Suppressor macrophage treated with lipopolysaccharide for 4 hours (primary cell): ENCODE data around the gene EPB41L5.
A peak's percentile ranks its signal among the peaks of the same experiment; 100 is the strongest.
"Not testable (repeated sequence)": the region's sequence is repeated elsewhere in the genome, so short reads cannot be mapped to it uniquely, and the experiment has no call there.

Experiments
- DNase-seq: peaks from one replicate; pipeline ENCODE4 v3.0.0-alpha.2; 2020

EPB41L5 gene

GRCh38 chr2:120103723-120104467 lies 91.0 kb downstream of the EPB41L5 start:
- no peak for DNase-seq

DNA sequence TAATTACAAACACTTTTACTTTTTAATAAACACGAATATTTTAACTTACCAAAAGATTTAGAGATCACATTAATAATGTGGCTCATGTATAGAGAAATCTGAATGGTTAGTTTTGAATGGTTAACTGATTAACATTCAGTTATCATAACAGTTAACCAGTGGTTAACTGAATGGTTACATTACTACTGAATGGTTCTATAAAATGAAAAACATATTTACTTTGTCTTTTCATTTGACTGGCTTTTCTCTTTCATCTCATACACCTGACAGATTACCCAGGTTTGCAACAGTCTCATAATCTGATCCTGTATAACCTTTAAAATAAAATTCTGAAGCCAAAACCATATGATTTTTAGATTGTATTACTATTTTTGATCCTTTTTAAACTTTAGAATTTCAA lies 91.9 kb downstream of the EPB41L5 start:
- no peak for DNase-seq

DNA sequence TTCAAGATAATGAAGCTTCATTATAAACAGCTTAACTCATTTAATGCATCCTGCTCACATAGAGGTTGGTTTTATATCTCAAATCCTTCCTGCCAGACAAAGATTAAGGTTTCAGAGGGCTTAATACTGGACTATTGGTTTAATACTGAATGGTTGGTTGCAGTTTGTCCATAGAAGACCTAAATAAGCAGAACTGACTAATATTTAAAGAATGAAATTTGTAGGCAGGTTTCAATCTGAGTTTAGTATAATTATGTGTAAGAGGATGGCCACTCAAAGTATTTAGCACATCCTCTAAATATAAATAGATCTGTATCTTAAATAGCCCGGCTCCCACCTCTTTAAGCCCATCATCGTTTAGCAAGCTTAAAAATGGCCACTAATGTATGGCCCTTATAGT lies 92.5 kb downstream of the EPB41L5 start:
- no peak for DNase-seq

DNA sequence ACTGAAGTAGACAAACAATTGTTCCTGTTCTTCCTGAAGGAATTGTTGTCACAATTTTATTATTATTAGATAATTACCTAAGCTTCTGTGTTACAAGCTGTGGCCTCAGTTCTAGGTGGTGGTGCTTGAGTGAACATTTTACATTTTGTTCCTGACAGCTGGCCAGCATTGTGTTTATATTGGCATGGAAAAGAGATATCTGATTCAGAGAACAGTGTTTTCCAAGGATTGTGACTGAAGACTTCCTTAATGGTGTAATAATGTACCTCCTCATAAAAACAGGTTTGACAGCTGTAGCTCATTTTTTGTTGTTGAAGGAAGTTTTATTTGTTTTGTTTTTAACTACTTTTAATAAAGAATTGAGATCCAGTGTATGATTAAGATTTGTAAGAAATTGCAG lies 95.2 kb downstream of the EPB41L5 start:
- no peak for DNase-seq

GRCh38 chr2:120108749-120109148 lies 95.9 kb downstream of the EPB41L5 start:
- no peak for DNase-seq

GRCh38 chr2:120109186-120110061 lies 96.5 kb downstream of the EPB41L5 start:
- DNase-seq: peak; percentile 69

- no peak for DNase-seq
Measured at GRCh38 chr2:120110062-120110362, 97.1 kb downstream of the EPB41L5 start.

DNA sequence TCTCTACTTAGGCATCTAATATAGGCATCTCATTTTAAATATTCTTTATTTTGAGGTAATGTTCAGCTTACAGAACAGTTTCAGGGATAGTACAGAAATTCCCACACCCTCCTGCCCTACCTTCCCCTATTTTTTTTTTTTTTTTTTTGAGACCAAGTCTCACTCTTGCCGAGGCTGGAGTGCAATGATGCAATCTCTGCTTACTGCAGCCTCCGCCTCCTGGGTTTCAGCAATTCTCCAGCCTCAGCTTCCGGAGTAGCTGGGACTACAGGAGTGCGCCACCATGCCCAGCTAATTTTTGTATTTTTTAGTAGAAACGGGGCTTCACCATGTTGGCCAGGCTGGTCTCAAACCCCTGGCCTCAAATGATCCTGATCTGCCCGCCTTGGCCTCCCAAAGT lies 97.6 kb downstream of the EPB41L5 start:
- DNase-seq: peak; percentile 64

DNA sequence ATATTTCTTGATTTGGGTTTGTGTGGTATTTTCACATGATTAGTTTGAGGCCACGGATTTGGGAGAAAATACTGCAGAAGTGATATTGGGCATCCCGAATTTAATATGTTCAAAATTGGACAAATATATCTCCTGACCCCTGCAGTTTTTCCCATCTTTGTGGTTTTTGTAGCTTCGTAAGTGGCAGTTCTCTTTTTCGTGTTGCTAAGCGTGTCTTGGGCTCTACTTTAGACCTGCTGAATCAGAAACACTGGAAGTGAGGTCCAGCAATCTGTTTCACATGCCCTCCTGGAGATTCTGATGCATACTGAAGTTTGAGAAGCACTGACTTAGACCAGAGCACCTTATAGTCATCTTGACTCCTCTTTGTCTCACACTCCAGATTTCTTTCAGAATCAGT lies 98.3 kb downstream of the EPB41L5 start:
- peak; percentile 17 for DNase-seq

- DNase-seq: no peak
Measured at GRCh38 chr2:120118018-120118417, 105.1 kb downstream of the EPB41L5 start.

- no peak for DNase-seq
Measured at GRCh38 chr2:120118471-120118870, 105.6 kb downstream of the EPB41L5 start.

- not testable (repeated sequence) for DNase-seq
Measured at GRCh38 chr2:120121337-120121736, 108.5 kb downstream of the EPB41L5 start.

DNA sequence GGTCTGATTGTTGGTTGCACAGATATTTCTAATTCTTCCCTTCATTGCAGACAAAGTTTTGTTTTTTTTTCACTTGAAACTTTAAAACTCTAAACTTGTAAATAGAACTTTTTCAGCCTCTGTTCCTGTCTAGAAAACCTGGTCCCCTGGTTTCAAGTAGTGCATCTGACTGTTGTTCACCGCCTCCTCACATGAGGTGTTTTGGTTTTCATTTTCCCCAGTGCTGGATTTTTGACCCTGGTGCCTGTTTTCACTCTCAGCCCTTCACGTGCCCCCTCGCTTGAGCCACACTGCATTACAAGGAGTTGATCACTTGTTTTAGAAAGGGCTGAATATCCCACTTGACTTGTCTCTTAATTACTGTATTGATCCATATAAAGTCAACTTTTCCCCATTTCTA lies 110.2 kb downstream of the EPB41L5 start:
- no peak for DNase-seq

DNA sequence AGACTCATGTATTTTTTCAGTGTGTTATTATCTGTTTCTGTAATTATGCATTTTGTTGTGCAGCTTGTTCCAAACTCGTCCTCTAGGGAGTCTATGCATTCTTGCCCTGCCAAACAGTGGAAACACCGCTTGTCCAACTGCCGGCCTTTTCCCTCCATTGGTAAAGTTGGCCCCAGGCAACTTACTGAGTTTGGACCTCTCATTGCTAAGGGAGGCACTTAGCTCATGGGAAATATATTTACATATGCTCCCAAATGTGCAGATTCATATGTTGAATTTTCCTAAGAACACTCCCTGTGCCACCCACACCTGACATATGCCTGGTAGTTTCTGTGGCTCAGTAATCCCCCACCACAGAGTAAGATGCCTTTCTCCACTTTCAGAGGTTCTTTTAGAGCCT lies 112.3 kb downstream of the EPB41L5 start:
- no peak for DNase-seq

DNA sequence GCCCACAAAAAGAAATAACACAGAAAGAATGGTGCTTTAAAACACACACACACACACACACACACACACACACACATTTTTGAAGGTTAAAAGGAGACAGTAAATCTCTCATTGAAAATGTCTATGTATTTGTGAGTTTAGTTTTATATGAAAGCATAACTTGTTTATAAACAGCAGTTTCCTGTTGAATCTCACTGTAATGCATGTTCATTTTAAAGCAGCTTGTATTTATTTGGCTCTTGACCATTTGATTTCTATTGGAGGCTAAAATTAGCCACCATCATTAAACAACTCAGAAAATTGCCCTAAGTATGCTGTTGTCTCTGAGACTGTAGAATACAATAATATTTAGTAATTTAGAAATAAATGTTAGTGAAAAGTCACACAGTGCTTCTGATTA lies 115.3 kb downstream of the EPB41L5 start:
- DNase-seq: no peak

DNA sequence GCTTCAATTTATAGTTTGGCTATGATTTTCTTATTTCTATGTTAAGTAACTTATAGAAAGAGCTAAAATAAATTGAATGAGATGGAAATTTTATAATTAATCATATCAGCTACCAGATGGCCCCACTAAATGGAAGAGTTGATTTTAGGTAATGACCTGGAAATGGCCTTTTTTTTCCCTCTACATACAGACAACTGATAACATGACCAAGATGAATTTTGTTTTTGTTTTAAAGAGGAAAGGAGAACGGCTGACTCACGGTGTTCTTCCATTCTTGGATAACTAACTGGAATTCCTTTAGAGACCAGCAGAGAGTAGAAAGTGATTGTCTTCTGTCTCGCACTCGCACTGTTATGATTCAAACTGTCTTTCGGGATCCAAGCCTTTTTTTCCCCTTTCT lies 119.3 kb downstream of the EPB41L5 start:
- no peak for DNase-seq

DNA sequence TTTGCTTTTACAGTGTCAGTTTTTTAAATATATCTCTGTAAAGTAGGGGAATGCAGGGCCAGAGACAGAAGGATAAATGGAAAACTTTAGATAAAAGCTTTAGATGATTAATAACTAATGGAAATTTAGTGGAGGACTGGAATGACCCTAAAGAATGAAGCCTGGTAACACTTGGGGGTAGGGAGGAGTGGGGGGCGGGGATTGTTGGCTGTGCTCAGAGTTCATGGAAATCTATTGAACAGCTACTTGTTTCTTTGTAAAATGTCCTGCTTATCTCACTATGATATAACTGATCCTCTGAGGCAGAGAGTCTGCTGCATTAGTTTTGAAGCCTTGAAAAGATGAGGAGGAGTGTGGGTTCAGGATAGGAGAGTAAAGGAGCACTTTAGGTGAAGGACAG lies 119.8 kb downstream of the EPB41L5 start:
- no peak for DNase-seq

- DNase-seq: no peak
Measured at GRCh38 chr2:120133572-120134244, 120.8 kb downstream of the EPB41L5 start.

DNA sequence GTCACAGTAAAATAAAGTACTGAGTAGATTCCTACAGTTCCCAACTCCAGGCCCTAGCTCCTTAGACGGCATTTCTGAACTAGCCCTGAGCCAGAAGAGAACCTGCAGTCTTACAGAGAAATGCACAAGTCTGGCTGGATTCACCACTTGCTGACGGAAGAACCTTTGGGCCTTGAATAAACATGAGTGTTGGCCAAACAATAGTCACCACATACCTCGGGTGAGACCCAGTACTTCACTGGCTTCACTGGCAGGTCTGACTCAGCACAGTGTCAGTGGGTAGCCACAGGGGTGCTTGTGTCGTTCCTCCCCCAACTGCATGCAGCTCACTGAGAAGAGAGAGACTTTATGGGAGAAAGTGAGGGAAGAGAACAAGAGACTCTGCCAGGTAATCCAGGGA lies 121.4 kb downstream of the EPB41L5 start:
- DNase-seq: no peak

DNA sequence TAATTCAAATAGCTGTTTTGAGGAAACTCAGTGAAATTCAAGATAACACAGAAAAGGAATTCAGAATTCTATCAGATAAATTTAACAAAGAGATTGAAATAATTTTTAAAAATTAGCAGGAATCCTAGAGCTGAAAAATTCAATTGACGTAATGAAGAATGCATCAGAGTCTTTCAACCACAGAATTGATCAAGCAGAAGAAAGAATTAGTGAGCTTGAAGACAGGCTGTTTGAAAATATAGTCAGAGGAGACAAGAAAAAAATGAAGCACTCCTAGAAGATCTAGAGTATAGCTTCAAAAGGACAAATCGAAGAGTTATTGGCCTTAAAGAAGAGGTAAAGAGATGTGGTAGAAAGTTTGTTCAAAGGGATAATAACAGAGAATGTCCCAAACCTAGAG lies 122.1 kb downstream of the EPB41L5 start:
- not testable (repeated sequence) for DNase-seq

- DNase-seq: no peak
Measured at GRCh38 chr2:120140866-120141265, 128.0 kb downstream of the EPB41L5 start.

GRCh38 chr2:120141300-120142069 lies 128.6 kb downstream of the EPB41L5 start:
- no peak for DNase-seq
